Left lung (tissue), 10 donors: ENCODE results near the gene ADGRL2. TPM values are rescaled to one million over a fixed set of nuclear protein-coding genes. Genes with fewer than 3 reads are reported as not detected.

ENCODE experiments used
- ATAC-seq: fragments of 200-7000 bp; cut with Tn5 transposase; one replicate; pipeline ENCODE4 v1.9.1; 2020; ENCODE audit warnings: moderate library complexity
- DNase-seq, 4 donors: peaks; one replicate each; pipeline ENCODE4 v3.0.0-alpha.2; 2013 to 2020
- H3K27ac ChIP-seq, 2 donors: fragments of 200-600 bp; sonication (generic) in 1 of 2; one replicate each; pipeline versions ENCODE4 v1.5.0 to v1.8.0; 2020 to 2021
- H3K27me3 ChIP-seq, 2 donors: fragments of 200-600 bp; sonication (generic) in 1 of 2; one replicate each; pipeline versions ENCODE4 v1.5.0 to v1.8.0; 2020 to 2021
- H3K36me3 ChIP-seq, 2 donors: fragments of 200-600 bp; sonication (generic) in 1 of 2; one replicate each; pipeline versions ENCODE4 v1.5.0 to v1.8.0; 2020 to 2021
- H3K4me1 ChIP-seq, 2 donors: fragments of 200-600 bp; one replicate each; pipeline ENCODE4 v1.8.0; 2021
- H3K4me3 ChIP-seq, 2 donors: fragments of 200-600 bp; sonication (generic) in 1 of 2; one replicate each; pipeline versions ENCODE4 v1.5.0 to v1.8.0; 2020 to 2021; ENCODE audit warnings: mild to moderate bottlenecking in 1 of 2
- H3K9me3 ChIP-seq, 2 donors: fragments of 200-600 bp; sonication (generic) in 1 of 2; one replicate each; pipeline versions ENCODE4 v1.5.0 to v1.8.0; 2020 to 2021
- CTCF ChIP-seq, 2 donors: fragments of 200-600 bp; sonication (generic) in 1 of 2; IDR thresholded peaks; one replicate each; pipeline versions ENCODE4 v1.5.0 to v1.8.0; 2021; ENCODE audit warnings: antibody characterized with exemption in 2 of 2
- intact Hi-C, 2 donors: fragments of 100-400 bp; cut with DNase I; formaldehyde crosslinking; loops; one replicate each; pipeline versions ENCODE4 v1.11.2 to v1.14.2; 2022
- polyA plus RNA-seq, 6 donors: library from polyadenylated mRNA; unstranded; fragments of 120-200 nt; gene quantifications; one replicate each; pipeline ENCODE4 v1.2.1, GENCODE V29; 2013; ENCODE audit not compliant: insufficient read length in 6 of 6
- total RNA-seq, 2 donors: library from RNA; stranded (reverse); fragmentation: NEBNext Ultra II Directional; extraction: Animal tissue kit (Norgen Biotek cat#: 25700); gene quantifications; one replicate each; pipeline ENCODE4 v1.2.1, GENCODE V29; 2021
- donor health status: DM: no; HTN: yes; CAD: no.
- donor health status: DM: no; HTN: no; CAD: no.

ADGRL2 gene
- total and polyA plus RNA-seq, 8 donors: 78.8 to 295 (median 250) TPM

- intact Hi-C loops: no loop called here
- no peak for TF ChIP-seq CTCF (IDR thresholded peaks at IDR 0.05)
- Histone ChIP-seq H3K4me3 (no peak overlapping the region), H3K27me3 (no peaks in the 10 kb centered on the region), H3K4me1 (no peaks in the 10 kb centered on the region), H3K27ac (no peak overlapping the region), H3K36me3 (no peaks in the 10 kb centered on the region), H3K9me3 (no peaks in the 10 kb centered on the region)
- DNase-seq (peak in 2 of 4 donors; percentile 33 to 46), ATAC-seq (no peak)
Measured at GRCh38 chr1:81950591-81951244, 150.0 kb downstream of the ADGRL2 start.

DNA sequence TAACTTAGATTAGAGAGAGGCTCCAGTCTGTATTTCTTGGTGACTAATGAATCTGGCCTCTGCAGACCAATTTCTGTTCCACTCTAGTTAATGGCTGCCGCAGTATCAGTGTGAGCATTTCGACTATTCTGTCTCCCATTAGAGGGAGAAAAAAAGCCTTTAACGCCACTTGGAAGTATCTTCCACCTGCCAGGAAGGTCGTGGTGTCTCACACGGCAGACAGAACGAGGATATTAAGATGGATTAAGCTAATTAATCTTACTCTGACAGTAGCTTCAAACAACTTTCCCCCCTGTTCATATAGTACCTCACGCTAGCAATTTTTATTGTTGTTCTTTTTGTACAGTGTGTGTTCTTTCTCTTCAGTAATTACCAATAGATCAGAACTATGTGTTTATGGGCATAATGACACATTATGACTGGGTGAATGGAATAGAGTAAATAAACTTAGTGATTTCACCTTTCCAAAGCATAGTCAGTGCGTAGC is 153.8 kb downstream of the ADGRL2 start:
- H3K4me1 ChIP-seq: no peaks in the 10 kb centered on the region
- H3K36me3 ChIP-seq: no peaks in the 10 kb centered on the region
- H3K4me3 ChIP-seq: no peak overlapping the region
- H3K27ac ChIP-seq: no peak overlapping the region
- no peaks in the 10 kb centered on the region for H3K27me3 ChIP-seq
- DNase-seq: no peak
- peaks cover 0 to 7% of the 10 kb centered on the region in 2 donors for H3K9me3 ChIP-seq
- intact Hi-C loops: no loop called here
- TF ChIP-seq CTCF (IDR thresholded peaks at IDR 0.05): no peak
- no peak for ATAC-seq

- TF ChIP-seq CTCF (IDR thresholded peaks at IDR 0.05): no peak
Measured at GRCh38 chr1:81967951-81968350, 167.2 kb downstream of the ADGRL2 start.

GRCh38 chr1:81970416-81970815 is 169.7 kb downstream of the ADGRL2 start:
- Histone ChIP-seq H3K27ac (no peak overlapping the region), H3K36me3 (peaks cover 0 to 9% of the 10 kb centered on the region in 2 donors), H3K27me3 (no peaks in the 10 kb centered on the region), H3K4me1 (no peaks in the 10 kb centered on the region), H3K4me3 (no peak overlapping the region), H3K9me3 (no peaks in the 10 kb centered on the region)
- intact Hi-C loops: no loop called here
- no peak for TF ChIP-seq CTCF (IDR thresholded peaks at IDR 0.05)
- DNase-seq: no peak
- ATAC-seq: no peak

More at GRCh38 chr1:81967951-81968350, 167.2 kb downstream of the ADGRL2 start:
- Histone ChIP-seq H3K9me3 (no peaks in the 10 kb centered on the region), H3K36me3 (peaks cover 0 to 9% of the 10 kb centered on the region in 2 donors), H3K27ac (no peak overlapping the region), H3K27me3 (no peaks in the 10 kb centered on the region), H3K4me1 (no peaks in the 10 kb centered on the region), H3K4me3 (no peak overlapping the region)
- intact Hi-C loops: no loop called here
- ATAC-seq (no peak), DNase-seq (no peak)

DNA sequence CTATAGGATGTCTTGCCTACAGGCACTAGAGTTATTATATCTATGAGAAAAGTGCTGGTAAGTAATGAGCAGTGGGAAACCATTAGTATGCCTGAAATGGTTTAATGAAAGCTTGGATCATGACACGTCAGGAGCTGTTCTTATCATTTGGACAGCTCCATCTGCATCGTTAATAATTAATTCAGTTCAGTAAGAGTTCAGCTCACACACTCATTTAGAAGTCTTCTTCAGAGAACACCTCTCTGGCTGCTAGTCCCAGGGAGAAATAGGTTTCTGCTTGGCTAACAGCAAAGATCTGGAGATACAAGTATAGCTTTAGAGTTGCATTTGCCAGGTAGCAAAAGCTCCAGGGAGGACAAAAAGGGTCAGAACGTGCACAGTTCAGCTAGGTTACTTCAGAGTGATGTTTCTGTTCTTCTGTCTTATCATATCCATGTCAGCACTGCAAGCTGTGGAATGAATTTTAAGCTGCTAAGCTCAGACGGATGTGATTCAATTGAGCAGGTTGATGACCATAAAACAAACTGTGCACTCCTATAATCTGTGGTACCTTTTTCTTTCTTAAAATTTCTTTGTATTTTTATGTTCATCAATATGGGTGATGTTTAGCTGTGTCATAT is 173.6 kb downstream of the ADGRL2 start:
- H3K27ac ChIP-seq: no peak overlapping the region
- DNase-seq: no peak
- no peaks in the 10 kb centered on the region for H3K9me3 ChIP-seq
- no peaks in the 10 kb centered on the region for H3K27me3 ChIP-seq
- TF ChIP-seq CTCF (IDR thresholded peaks at IDR 0.05): no peak
- intact Hi-C loops: no loop called here
- no peaks in the 10 kb centered on the region for H3K4me1 ChIP-seq
- H3K36me3 ChIP-seq: peaks cover 0 to 6% of the 10 kb centered on the region in 2 donors
- no peak for ATAC-seq
- H3K4me3 ChIP-seq: no peak overlapping the region
